CD4-positive, alpha-beta T cell (primary cell): ENCODE measurements around the gene ZNF827. TPM values are rescaled to one million over a fixed set of nuclear protein-coding genes. Genes with fewer than 3 reads are reported as not detected.

Experiments used
- ATAC-seq: fragments of 200-7000 bp; cut with Tn5 transposase; one replicate; pipeline ENCODE4 v1.10.0; 2022; ENCODE audit warnings: mild to moderate bottlenecking; ENCODE audit not compliant: poor library complexity
- CTCF ChIA-PET: fragments of 350-600 bp; sonication (Branson Sonifier 250); formaldehyde crosslinking; loops from one replicate; lab custom pipeline; 2021; ENCODE audit warnings: antibody characterized with exemption, inconsistent platforms; lab: Charles Lee
- POLR2A ChIA-PET: fragments of 350-600 bp; sonication (Branson Sonifier 250); formaldehyde crosslinking; loops from one replicate; lab custom pipeline; 2021; ENCODE audit warnings: antibody characterized with exemption, inconsistent platforms; lab: Charles Lee
- DNase-seq, 14 experiments: peaks; one replicate each; pipeline ENCODE4 v3.0.0-alpha.2; 2013 to 2020; ENCODE audit warnings: mixed read lengths in 2 of 14
- H3K27ac ChIP-seq, 2 donors: one replicate each; pipeline versions ENCODE4 v1.5.1 to v1.7.0; 2013; ENCODE audit warnings: low read length in 2 of 2, low read depth in 1 of 2, mild to moderate bottlenecking in 1 of 2
- H3K27me3 ChIP-seq, 2 experiments: 1 replicate in 1 of 2; 2 replicates in 1 of 2; pipeline versions ENCODE4 v1.6.1 to v1.7.0; 2013; ENCODE audit warnings: low read length in 2 of 2, control low read depth in 1 of 2, mild to moderate bottlenecking in 1 of 2, moderate library complexity in 1 of 2; ENCODE audit not compliant: insufficient read depth in 2 of 2, control insufficient read depth in 1 of 2
- H3K36me3 ChIP-seq: one replicate; pipeline ENCODE4 v1.6.1; 2013; ENCODE audit warnings: low read length, control low read depth; ENCODE audit not compliant: insufficient read depth
- H3K4me1 ChIP-seq: one replicate; pipeline ENCODE4 v1.6.1; 2013; ENCODE audit warnings: low read length, control low read depth; ENCODE audit not compliant: insufficient read depth
- H3K4me3 ChIP-seq: one replicate; pipeline ENCODE4 v1.5.1; 2013; ENCODE audit warnings: mild to moderate bottlenecking, low read length, moderate library complexity
- H3K9me3 ChIP-seq, 2 experiments: 1 replicate in 1 of 2; 2 replicates in 1 of 2; pipeline versions ENCODE4 v1.6.1 to v1.7.0; 2013; ENCODE audit warnings: low read length in 2 of 2, mild to moderate bottlenecking in 2 of 2, control low read depth in 1 of 2, moderate library complexity in 1 of 2; ENCODE audit not compliant: control insufficient read depth in 1 of 2, insufficient read depth in 1 of 2
- H3K27ac Mint-ChIP-seq: one replicate; pipeline ENCODE4 v1.8.0; 2020; ENCODE audit warnings: mixed read lengths
- H3K27me3 Mint-ChIP-seq: one replicate; pipeline ENCODE4 v1.8.0; 2021; ENCODE audit warnings: mixed read lengths
- H3K36me3 Mint-ChIP-seq: one replicate; pipeline ENCODE4 v1.8.0; 2021; ENCODE audit warnings: low read depth, mixed read lengths
- H3K4me1 Mint-ChIP-seq: one replicate; pipeline ENCODE4 v1.8.0; 2021; ENCODE audit warnings: low read depth, mixed read lengths
- H3K4me3 Mint-ChIP-seq: one replicate; pipeline ENCODE4 v1.8.0; 2020; ENCODE audit warnings: mild to moderate bottlenecking, mixed read lengths
- H3K9me3 Mint-ChIP-seq: one replicate; pipeline ENCODE4 v1.8.0; 2020; ENCODE audit warnings: mixed read lengths
- intact Hi-C, 2 experiments: fragments of 100-400 bp; cut with DNase I in 1 of 2; cut with micrococcal nuclease in 1 of 2; formaldehyde crosslinking; loops; one replicate each; pipeline versions ENCODE4 v1.15.1 to v1.9.0; 2023 to 2025; cut with DNase I, micrococcal nuclease
- total RNA-seq, 174 experiments: library from RNA in 2 of 174; stranded (reverse) in 2 of 174; gene quantifications; one replicate each; pipeline ENCODE4 v1.2.3 and lab custom pipeline; 2021 to 2026
- TF ChIP-seq, protein P1 (sequence below): fragments of 200-600 bp; IDR thresholded peaks from one replicate; pipeline ENCODE4 v1.8.0; 2022; ENCODE audit warnings: antibody characterized with exemption, mild to moderate bottlenecking

Gene ZNF827
- total RNA-seq, 2 experiments from 2014 or later = 13.7 to 14.3 TPM

- Histone ChIP-seq H3K4me3 (no peak overlapping the region), H3K4me1 (no peaks in the 10 kb centered on the region), H3K27ac (no peak overlapping the region), H3K9me3 (no peaks in the 10 kb centered on the region), H3K36me3 (peaks cover 4% of the 10 kb centered on the region), H3K27me3 (no peaks in the 10 kb centered on the region)
- ATAC-seq (no peak), DNase-seq (no peak)
- ChIA-PET CTCF (no interaction called here), POLR2A (no interaction called here)
- no peaks in the 10 kb centered on the region for H3K9me3 Mint-ChIP-seq
- H3K4me3 Mint-ChIP-seq = no peak overlapping the region
- no peaks in the 10 kb centered on the region for H3K27me3 Mint-ChIP-seq
- H3K27ac Mint-ChIP-seq = no peak overlapping the region
- H3K36me3 Mint-ChIP-seq = peaks cover 24% of the 10 kb centered on the region
- intact Hi-C loops = no loop called here
- H3K4me1 Mint-ChIP-seq = peaks cover 6% of the 10 kb centered on the region
- TF ChIP-seq, protein P1, sequence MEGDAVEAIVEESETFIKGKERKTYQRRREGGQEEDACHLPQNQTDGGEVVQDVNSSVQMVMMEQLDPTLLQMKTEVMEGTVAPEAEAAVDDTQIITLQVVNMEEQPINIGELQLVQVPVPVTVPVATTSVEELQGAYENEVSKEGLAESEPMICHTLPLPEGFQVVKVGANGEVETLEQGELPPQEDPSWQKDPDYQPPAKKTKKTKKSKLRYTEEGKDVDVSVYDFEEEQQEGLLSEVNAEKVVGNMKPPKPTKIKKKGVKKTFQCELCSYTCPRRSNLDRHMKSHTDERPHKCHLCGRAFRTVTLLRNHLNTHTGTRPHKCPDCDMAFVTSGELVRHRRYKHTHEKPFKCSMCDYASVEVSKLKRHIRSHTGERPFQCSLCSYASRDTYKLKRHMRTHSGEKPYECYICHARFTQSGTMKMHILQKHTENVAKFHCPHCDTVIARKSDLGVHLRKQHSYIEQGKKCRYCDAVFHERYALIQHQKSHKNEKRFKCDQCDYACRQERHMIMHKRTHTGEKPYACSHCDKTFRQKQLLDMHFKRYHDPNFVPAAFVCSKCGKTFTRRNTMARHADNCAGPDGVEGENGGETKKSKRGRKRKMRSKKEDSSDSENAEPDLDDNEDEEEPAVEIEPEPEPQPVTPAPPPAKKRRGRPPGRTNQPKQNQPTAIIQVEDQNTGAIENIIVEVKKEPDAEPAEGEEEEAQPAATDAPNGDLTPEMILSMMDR = no peak
Observed at GRCh38 chr4:145804116-145804515, 134.5 kb downstream of the ZNF827 start.

DNA sequence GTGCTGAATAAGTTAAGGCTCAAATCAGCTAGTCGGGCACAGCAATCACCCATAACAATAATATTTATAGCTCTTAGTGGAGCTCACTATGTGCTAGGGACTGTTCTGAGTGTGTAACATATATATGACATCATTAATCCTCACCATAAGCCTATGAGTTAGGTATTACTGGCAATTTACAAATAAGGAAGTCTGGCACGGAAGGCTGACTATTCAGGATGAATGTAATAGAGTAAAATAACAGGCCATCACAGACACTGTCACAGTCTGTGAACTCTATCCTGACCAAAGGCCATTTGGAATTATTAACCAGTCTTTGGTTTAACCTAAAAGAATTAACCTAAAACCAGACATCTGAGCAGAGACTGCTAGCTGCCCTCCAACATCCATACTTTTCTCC is 139.4 kb downstream of the ZNF827 start:
- intact Hi-C loops = no loop called here
- Histone ChIP-seq H3K9me3 (no peaks in the 10 kb centered on the region), H3K4me3 (no peak overlapping the region), H3K27ac (no peak overlapping the region), H3K27me3 (no peaks in the 10 kb centered on the region), H3K36me3 (peaks cover 4% of the 10 kb centered on the region), H3K4me1 (no peaks in the 10 kb centered on the region)
- ATAC-seq (no peak), DNase-seq (no peak)
- Mint-ChIP-seq H3K9me3 (no peaks in the 10 kb centered on the region), H3K36me3 (peaks cover 28% of the 10 kb centered on the region), H3K4me1 (no peaks in the 10 kb centered on the region), H3K27me3 (no peaks in the 10 kb centered on the region), H3K4me3 (no peak overlapping the region), H3K27ac (no peak overlapping the region)
- ChIA-PET POLR2A (no interaction called here), CTCF (no interaction called here)
- TF ChIP-seq, protein P1 = no peak

DNA sequence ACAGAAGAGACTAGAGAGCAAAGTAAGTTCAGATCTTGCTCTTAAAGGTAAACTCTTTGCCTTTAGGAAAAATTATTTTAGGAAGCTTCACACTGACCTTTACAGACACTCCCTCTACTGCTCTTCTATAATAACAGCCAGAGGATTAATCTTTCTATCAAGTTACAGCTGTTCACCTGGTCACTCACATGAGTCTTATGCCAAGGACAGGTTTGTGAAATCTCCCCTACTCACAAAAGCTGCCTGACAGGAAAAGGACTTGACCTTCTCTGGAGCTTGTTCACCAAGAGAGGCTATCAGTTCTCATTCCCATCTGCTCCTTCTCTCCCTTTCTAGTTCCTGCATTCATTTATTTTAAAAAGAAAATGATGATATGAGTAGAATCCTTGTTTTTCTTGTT is 141.3 kb downstream of the ZNF827 start:
- intact Hi-C loops = no loop called here
- no peak overlapping the region for H3K4me3 Mint-ChIP-seq
- no peak for DNase-seq
- H3K4me1 ChIP-seq = no peaks in the 10 kb centered on the region
- H3K27me3 ChIP-seq = no peaks in the 10 kb centered on the region
- H3K27me3 Mint-ChIP-seq = no peaks in the 10 kb centered on the region
- H3K4me1 Mint-ChIP-seq = no peaks in the 10 kb centered on the region
- no peak overlapping the region for H3K27ac Mint-ChIP-seq
- TF ChIP-seq, protein P1 = no peak
- no peaks in the 10 kb centered on the region for H3K9me3 Mint-ChIP-seq
- H3K9me3 ChIP-seq = no peaks in the 10 kb centered on the region
- CTCF ChIA-PET = no interaction called here
- H3K27ac ChIP-seq = no peak overlapping the region
- H3K36me3 ChIP-seq = peaks cover 4% of the 10 kb centered on the region
- POLR2A ChIA-PET = no interaction called here
- no peak for ATAC-seq
- H3K36me3 Mint-ChIP-seq = peaks cover 25% of the 10 kb centered on the region
- H3K4me3 ChIP-seq = no peak overlapping the region
